Measurements from ENCODE around the gene AGAP1. TPM values are rescaled to one million over a fixed set of nuclear protein-coding genes. Genes with fewer than 3 reads are reported as not detected.
A peak's percentile ranks its signal among the peaks of the same experiment; 100 is the strongest.

Gene AGAP1
- total and polyA plus RNA-seq, 2 donors from 2014 or later: 8.1 to 44.5 TPM

- H3K27ac ChIP-seq (ENCODE audit: low read depth in 2 of 2, low read length in 2 of 2): no peak overlapping the region
- H3K27me3 ChIP-seq (ENCODE audit: control insufficient read depth, insufficient read depth, low read length): no peaks in the 10 kb centered on the region
- H3K9ac ChIP-seq (ENCODE audit: low read length in 3 of 3): no peak overlapping the region
- peak in 1 of 5 donors; percentile 13 for DNase-seq
- no peak for TF ChIP-seq CTCF (IDR thresholded peaks at IDR 0.05; ENCODE audit: borderline replicate concordance, extremely low read depth, insufficient read depth)
- H3K4me1 ChIP-seq (ENCODE audit: control insufficient read depth in 2 of 3, insufficient read depth in 2 of 3, low read depth in 1 of 3, low read length in 3 of 3): no peaks in the 10 kb centered on the region
- H3K4me3 ChIP-seq (ENCODE audit: low read length in 3 of 3): no peak overlapping the region
- no peak for FAIRE-seq
- intact Hi-C loops (cut with DNase I): no loop called here
- no peaks in the 10 kb centered on the region for H3K36me3 ChIP-seq (ENCODE audit: control insufficient read depth in 2 of 3, insufficient read depth in 3 of 3, low read length in 3 of 3)
- no peaks in the 10 kb centered on the region for H3K9me3 ChIP-seq (ENCODE audit: control insufficient read depth in 2 of 3, insufficient read depth in 1 of 3, low read length in 3 of 3)
Measured at GRCh38 chr2:235774153-235774870, 280.5 kb downstream of the AGAP1 start.

GRCh38 chr2:235776531-235776930, 282.7 kb downstream of the AGAP1 start:
- H3K4me3 ChIP-seq (ENCODE audit: low read length in 3 of 3): no peak overlapping the region
- no peak overlapping the region for H3K9ac ChIP-seq (ENCODE audit: low read length in 3 of 3)
- no peak overlapping the region for H3K27ac ChIP-seq (ENCODE audit: low read depth in 2 of 2, low read length in 2 of 2)
- H3K4me1 ChIP-seq (ENCODE audit: control insufficient read depth in 2 of 3, insufficient read depth in 2 of 3, low read depth in 1 of 3, low read length in 3 of 3): no peaks in the 10 kb centered on the region
- no peaks in the 10 kb centered on the region for H3K36me3 ChIP-seq (ENCODE audit: control insufficient read depth in 2 of 3, insufficient read depth in 3 of 3, low read length in 3 of 3)
- H3K27me3 ChIP-seq (ENCODE audit: control insufficient read depth, insufficient read depth, low read length): no peaks in the 10 kb centered on the region
- TF ChIP-seq CTCF (IDR thresholded peaks at IDR 0.05; ENCODE audit: borderline replicate concordance, extremely low read depth, insufficient read depth): no peak
- H3K9me3 ChIP-seq (ENCODE audit: control insufficient read depth in 2 of 3, insufficient read depth in 1 of 3, low read length in 3 of 3): no peaks in the 10 kb centered on the region
- no peak for FAIRE-seq
- intact Hi-C loops (cut with DNase I): no loop called here
- peak in 1 of 5 donors; percentile 28 for DNase-seq

GRCh38 chr2:235779444-235779896, 285.6 kb downstream of the AGAP1 start:
- DNase-seq: peak; percentile 82 to 91 (median 88)
- no peaks in the 10 kb centered on the region for H3K4me1 ChIP-seq (ENCODE audit: control insufficient read depth in 2 of 3, insufficient read depth in 2 of 3, low read depth in 1 of 3, low read length in 3 of 3)
- H3K9me3 ChIP-seq (ENCODE audit: control insufficient read depth in 2 of 3, insufficient read depth in 1 of 3, low read length in 3 of 3): no peaks in the 10 kb centered on the region
- no peaks in the 10 kb centered on the region for H3K27me3 ChIP-seq (ENCODE audit: control insufficient read depth, insufficient read depth, low read length)
- H3K27ac ChIP-seq (ENCODE audit: low read depth in 2 of 2, low read length in 2 of 2): no peak overlapping the region
- H3K36me3 ChIP-seq (ENCODE audit: control insufficient read depth in 2 of 3, insufficient read depth in 3 of 3, low read length in 3 of 3): no peaks in the 10 kb centered on the region
- intact Hi-C loops (cut with DNase I): no loop called here
- FAIRE-seq: no peak
- H3K4me3 ChIP-seq (ENCODE audit: low read length in 3 of 3): no peak overlapping the region
- peak; percentile 85 for TF ChIP-seq CTCF (IDR thresholded peaks at IDR 0.05; ENCODE audit: borderline replicate concordance, extremely low read depth, insufficient read depth)
- no peak overlapping the region for H3K9ac ChIP-seq (ENCODE audit: low read length in 3 of 3)

Measured in kidney (tissue), 14 donors.